Vagina (tissue), 2 donors: ENCODE data around the gene USP17L15. TPM values are rescaled to one million over a fixed set of nuclear protein-coding genes. Genes with fewer than 3 reads are reported as not detected.
"Not testable (repeated sequence)": the region's sequence is repeated elsewhere in the genome, so short reads cannot be mapped to it uniquely, and the experiment has no call there.

Source experiments
- DNase-seq, 2 donors: peaks; one replicate each; pipeline ENCODE4 v3.0.0-alpha.2; 2017; ENCODE audit errors: extremely low spot score in 2 of 2
- H3K27ac ChIP-seq: fragments of 200-600 bp; sonication (generic); one replicate; pipeline ENCODE4 v1.5.1; 2019
- H3K27me3 ChIP-seq: fragments of 200-600 bp; sonication (generic); one replicate; pipeline ENCODE4 v1.5.1; 2019
- H3K36me3 ChIP-seq, 2 donors: fragments of 200-600 bp; sonication (generic); one replicate each; pipeline ENCODE4 v1.5.1; 2017 to 2019
- H3K4me1 ChIP-seq: fragments of 200-600 bp; sonication (generic); one replicate; pipeline ENCODE4 v1.5.1; 2019
- H3K4me3 ChIP-seq, 2 donors: fragments of 200-600 bp; sonication (generic); 1 replicate in 1 of 2; 2 replicates in 1 of 2; pipeline ENCODE4 v1.5.1; 2016 to 2019
- H3K9me3 ChIP-seq: fragments of 200-600 bp; sonication (generic); one replicate; pipeline ENCODE4 v1.5.1; 2019
- intact Hi-C: fragments of 100-400 bp; cut with DNase I; formaldehyde crosslinking; loops from one replicate; pipeline ENCODE4 v1.15.1; 2023
- total RNA-seq: library from RNA; depleted of rRNA; stranded (reverse); fragments of >200 nt; gene quantifications from one replicate; pipeline ENCODE4 v1.2.3, GENCODE V29; 2016

Gene USP17L15, protein sequence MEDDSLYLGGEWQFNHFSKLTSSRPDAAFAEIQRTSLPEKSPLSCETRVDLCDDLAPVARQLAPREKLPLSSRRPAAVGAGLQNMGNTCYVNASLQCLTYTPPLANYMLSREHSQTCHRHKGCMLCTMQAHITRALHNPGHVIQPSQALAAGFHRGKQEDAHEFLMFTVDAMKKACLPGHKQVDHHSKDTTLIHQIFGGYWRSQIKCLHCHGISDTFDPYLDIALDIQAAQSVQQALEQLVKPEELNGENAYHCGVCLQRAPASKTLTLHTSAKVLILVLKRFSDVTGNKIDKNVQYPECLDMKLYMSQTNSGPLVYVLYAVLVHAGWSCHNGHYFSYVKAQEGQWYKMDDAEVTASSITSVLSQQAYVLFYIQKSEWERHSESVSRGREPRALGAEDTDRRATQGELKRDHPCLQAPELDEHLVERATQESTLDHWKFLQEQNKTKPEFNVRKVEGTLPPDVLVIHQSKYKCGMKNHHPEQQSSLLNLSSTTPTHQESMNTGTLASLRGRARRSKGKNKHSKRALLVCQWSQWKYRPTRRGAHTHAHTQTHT
- not detected for total RNA-seq

DNA sequence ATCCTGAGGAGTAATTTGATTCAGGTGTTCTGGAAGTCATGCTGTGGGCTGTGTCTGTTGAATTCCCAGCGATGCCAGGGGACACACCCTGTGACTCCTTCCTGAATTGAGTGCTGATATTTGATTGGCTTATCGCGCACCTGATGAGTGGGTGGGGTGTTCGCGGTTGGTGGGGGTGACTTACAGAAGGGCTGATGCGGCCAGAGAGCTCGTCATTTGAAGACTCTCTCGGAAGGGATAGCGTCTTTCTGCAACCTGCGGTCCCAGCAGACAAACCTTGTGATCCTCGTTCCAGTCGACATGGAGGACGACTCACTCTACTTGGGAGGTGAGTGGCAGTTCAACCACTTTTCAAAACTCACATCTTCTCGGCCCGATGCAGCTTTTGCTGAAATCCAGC is at the start of gene USP17L15:
Gene USP17L15 (plus strand): TSS at position 301 of the 400 bp plus-strand sequence. CDS start 0 bp downstream, at position 301.
- H3K4me3 ChIP-seq, H3K36me3 ChIP-seq, DNase-seq, H3K27ac ChIP-seq, intact Hi-C loops, H3K27me3 ChIP-seq, H3K4me1 ChIP-seq, H3K9me3 ChIP-seq: not testable (repeated sequence)

DNA sequence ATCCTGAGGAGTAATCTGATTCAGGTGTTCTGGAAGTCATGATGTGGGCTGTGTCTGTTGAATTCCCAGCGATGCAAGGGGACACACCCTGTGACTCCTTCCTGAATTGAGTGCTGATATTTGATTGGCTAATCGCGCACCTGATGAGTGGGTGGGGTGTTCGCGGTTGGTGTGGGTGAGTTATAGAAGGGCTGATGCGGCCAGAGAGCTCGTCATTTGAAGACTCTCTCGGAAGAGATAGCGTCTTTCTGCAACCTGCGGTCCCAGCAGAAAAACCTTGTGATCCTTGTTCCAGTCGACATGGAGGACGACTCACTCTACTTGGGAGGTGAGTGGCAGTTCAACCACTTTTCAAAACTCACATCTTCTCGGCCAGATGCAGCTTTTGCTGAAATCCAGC is 23.8 kb upstream of the USP17L15 start, which contains the start of gene USP17L10:
Gene USP17L10 (plus strand): TSS at position 301 of the 400 bp plus-strand sequence. CDS start 0 bp downstream, at position 301.
- H3K27me3 ChIP-seq, H3K27ac ChIP-seq, H3K4me3 ChIP-seq, H3K9me3 ChIP-seq, H3K4me1 ChIP-seq, DNase-seq, intact Hi-C loops, H3K36me3 ChIP-seq: not testable (repeated sequence)

DNA sequence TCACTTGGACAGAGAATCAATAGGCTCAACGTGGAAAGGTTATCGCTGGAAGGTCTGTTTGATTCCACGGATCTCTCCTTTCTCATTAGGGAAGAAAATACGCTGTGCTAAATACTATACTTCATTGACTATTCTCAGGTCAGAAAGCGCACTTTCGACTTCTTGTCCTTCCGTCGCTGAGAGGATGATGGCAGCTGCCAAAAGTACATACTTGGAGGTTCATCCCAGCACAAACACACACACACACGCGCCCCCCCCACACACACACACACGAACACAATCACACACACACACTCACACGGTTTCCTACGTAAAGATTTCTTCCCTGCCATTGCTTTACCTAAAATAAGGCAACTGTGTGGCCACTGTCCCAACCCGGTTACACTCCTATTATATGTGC is 19.5 kb upstream of the USP17L15 start:
- H3K27me3 ChIP-seq, H3K4me1 ChIP-seq, H3K36me3 ChIP-seq, H3K4me3 ChIP-seq, H3K9me3 ChIP-seq, DNase-seq, intact Hi-C loops, H3K27ac ChIP-seq: not testable (repeated sequence)

DNA sequence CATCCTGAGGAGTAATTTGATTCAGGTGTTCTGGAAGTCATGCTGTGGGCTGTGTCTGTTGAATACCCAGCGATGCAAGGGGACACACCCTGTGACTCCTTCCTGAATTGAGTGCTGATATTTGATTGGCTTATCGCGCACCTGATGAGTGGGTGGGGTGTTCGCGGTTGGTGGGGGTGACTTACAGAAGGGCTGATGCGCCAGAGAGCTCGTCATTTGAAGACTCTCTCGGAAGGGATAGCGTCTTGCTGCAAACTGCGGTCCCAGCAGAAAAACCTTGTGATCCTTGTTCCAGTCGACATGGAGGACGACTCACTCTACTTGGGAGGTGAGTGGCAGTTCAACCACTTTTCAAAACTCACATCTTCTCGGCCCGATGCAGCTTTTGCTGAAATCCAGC is 19.1 kb upstream of the USP17L15 start, which contains the start of gene USP17L11:
Gene USP17L11 (plus strand): TSS at position 301 of the 400 bp plus-strand sequence. CDS start 0 bp downstream, at position 301.
- intact Hi-C loops, H3K36me3 ChIP-seq, H3K4me3 ChIP-seq, H3K27ac ChIP-seq, H3K9me3 ChIP-seq, H3K27me3 ChIP-seq, DNase-seq, H3K4me1 ChIP-seq: not testable (repeated sequence)

DNA sequence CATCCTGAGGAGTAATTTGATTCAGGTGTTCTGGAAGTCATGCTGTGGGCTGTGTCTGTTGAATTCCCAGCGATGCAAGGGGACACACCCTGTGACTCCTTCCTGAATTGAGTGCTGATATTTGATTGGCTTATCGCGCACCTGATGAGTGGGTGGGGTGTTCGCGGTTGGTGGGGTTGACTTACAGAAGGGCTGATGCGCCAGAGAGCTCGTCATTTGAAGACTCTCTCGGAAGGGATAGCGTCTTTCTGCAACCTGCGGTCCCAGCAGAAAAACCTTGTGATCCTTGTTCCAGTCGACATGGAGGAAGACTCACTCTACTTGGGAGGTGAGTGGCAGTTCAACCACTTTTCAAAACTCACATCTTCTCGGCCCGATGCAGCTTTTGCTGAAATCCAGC is 14.3 kb upstream of the USP17L15 start, which contains the start of gene USP17L12:
Gene USP17L12 (plus strand): TSS at position 301 of the 400 bp plus-strand sequence. CDS start 0 bp downstream, at position 301.
- H3K9me3 ChIP-seq, H3K27ac ChIP-seq, DNase-seq, H3K4me3 ChIP-seq, H3K27me3 ChIP-seq, H3K36me3 ChIP-seq, H3K4me1 ChIP-seq, intact Hi-C loops: not testable (repeated sequence)

DNA sequence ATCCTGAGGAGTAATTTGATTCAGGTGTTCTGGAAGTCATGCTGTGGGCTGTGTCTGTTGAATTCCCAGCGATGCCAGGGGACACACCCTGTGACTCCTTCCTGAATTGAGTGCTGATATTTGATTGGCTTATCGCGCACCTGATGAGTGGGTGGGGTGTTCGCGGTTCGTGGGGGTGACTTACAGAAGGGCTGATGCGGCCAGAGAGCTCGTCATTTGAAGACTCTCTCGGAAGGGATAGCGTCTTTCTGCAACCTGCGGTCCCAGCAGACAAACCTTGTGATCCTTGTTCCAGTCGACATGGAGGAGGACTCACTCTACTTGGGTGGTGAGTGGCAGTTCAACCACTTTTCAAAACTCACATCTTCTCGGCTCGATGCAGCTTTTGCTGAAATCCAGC is 9.6 kb upstream of the USP17L15 start, which contains the start of gene USP17L13:
Gene USP17L13 (plus strand): TSS at position 301 of the 400 bp plus-strand sequence. CDS start 0 bp downstream, at position 301.
- H3K36me3 ChIP-seq, H3K9me3 ChIP-seq, intact Hi-C loops, H3K4me1 ChIP-seq, H3K27me3 ChIP-seq, H3K27ac ChIP-seq, H3K4me3 ChIP-seq, DNase-seq: not testable (repeated sequence)

DNA sequence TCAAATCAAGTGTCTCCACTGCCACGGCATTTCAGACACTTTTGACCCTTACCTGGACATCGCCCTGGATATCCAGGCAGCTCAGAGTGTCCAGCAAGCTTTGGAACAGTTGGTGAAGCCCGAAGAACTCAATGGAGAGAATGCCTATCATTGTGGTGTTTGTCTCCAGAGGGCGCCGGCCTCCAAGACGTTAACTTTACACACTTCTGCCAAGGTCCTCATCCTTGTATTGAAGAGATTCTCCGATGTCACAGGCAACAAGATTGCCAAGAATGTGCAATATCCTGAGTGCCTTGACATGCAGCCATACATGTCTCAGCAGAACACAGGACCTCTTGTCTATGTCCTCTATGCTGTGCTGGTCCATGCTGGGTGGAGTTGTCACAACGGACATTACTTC is 3.9 kb upstream of the USP17L15 start:
- H3K4me3 ChIP-seq, H3K27ac ChIP-seq, intact Hi-C loops, H3K27me3 ChIP-seq, H3K4me1 ChIP-seq, DNase-seq, H3K9me3 ChIP-seq, H3K36me3 ChIP-seq: not testable (repeated sequence)

DNA sequence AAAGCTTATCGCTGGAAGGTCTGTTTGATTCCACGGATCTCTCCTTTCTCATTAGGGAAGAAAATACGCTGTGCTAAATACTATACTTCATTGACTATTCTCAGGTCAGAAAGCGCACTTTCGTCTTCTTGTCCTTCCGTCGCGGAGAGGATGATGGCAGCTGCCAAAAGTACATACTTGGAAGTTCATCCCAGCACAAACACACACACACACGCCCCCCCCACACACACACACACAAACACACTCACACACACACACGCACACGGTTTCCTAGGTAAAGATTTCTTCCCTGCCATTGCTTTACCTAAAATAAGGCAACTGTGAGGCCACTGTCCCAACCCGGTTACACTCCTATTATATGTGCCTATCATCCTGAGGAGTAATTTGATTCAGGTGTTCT is 4.3 kb downstream of the USP17L15 start:
- peak in 1 of 2 donors; percentile 58 for DNase-seq
- intact Hi-C loops, H3K4me1 ChIP-seq, H3K9me3 ChIP-seq, H3K36me3 ChIP-seq, H3K27me3 ChIP-seq, H3K4me3 ChIP-seq, H3K27ac ChIP-seq: not testable (repeated sequence)

DNA sequence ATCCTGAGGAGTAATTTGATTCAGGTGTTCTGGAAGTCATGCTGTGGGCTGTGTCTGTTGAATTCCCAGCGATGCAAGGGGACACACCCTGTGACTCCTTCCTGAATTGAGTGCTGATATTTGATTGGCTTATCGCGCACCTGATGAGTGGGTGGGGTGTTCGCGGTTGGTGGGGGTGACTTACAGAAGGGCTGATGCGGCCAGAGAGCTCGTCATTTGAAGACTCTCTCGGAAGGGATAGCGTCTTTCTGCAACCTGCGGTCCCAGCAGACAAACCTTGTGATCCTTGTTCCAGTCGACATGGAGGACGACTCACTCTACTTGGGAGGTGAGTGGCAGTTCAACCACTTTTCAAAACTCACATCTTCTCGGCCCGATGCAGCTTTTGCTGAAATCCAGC is 9.4 kb downstream of the USP17L15 start, which contains the start of gene USP17L17:
Gene USP17L17 (plus strand): TSS at position 301 of the 400 bp plus-strand sequence. CDS start 0 bp downstream, at position 301.
- DNase-seq, H3K36me3 ChIP-seq, H3K27me3 ChIP-seq, H3K27ac ChIP-seq, H3K9me3 ChIP-seq, H3K4me3 ChIP-seq, intact Hi-C loops, H3K4me1 ChIP-seq: not testable (repeated sequence)

DNA sequence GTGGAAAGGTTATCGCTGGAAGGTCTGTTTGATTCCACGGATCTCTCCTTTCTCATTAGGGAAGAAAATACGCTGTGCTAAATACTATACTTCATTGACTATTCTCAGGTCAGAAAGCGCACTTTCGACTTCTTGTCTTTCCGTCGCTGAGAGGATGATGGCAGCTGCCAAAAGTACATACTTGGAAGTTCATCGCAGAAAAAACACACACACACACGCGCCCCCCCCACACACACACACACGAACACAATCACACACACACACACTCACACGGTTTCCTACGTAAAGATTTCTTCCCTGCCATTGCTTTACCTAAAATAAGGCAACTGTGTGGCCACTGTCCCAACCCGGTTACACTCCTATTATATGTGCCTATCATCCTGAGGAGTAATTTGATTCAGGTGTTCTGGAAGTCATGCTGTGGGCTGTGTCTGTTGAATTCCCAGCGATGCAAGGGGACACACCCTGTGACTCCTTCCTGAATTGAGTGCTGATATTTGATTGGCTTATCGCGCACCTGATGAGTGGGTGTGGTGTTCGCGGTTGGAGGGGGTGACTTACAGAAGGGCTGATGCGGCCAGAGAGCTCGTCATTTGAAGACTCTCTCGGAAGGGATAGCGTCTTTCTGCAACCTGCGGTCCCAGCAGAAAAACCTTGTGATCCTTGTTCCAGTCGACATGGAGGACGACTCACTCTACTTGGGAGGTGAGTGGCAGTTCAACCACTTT is 13.9 kb downstream of the USP17L15 start, which contains the start of gene USP17L18:
Gene USP17L18 (plus strand): TSS at position 678 of the 728 bp plus-strand sequence. CDS start 0 bp downstream, at position 678.
- H3K27me3 ChIP-seq, H3K9me3 ChIP-seq, H3K4me1 ChIP-seq, H3K27ac ChIP-seq, H3K36me3 ChIP-seq, intact Hi-C loops, H3K4me3 ChIP-seq: not testable (repeated sequence)
- DNase-seq: peak in 1 of 2 donors; percentile 95

DNA sequence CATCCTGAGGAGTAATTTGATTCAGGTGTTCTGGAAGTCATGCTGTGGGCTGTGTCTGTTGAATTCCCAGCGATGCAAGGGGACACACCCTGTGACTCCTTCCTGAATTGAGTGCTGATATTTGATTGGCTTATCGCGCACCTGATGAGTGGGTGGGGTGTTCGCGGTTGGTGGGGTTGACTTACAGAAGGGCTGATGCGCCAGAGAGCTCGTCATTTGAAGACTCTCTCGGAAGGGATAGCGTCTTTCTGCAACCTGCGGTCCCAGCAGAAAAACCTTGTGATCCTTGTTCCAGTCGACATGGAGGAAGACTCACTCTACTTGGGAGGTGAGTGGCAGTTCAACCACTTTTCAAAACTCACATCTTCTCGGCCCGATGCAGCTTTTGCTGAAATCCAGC is 18.9 kb downstream of the USP17L15 start, which contains the start of gene USP17L19:
Gene USP17L19 (plus strand): TSS at position 301 of the 400 bp plus-strand sequence. CDS start 0 bp downstream, at position 301.
- H3K9me3 ChIP-seq, H3K36me3 ChIP-seq, H3K4me1 ChIP-seq, DNase-seq, H3K27me3 ChIP-seq, H3K27ac ChIP-seq, intact Hi-C loops, H3K4me3 ChIP-seq: not testable (repeated sequence)

DNA sequence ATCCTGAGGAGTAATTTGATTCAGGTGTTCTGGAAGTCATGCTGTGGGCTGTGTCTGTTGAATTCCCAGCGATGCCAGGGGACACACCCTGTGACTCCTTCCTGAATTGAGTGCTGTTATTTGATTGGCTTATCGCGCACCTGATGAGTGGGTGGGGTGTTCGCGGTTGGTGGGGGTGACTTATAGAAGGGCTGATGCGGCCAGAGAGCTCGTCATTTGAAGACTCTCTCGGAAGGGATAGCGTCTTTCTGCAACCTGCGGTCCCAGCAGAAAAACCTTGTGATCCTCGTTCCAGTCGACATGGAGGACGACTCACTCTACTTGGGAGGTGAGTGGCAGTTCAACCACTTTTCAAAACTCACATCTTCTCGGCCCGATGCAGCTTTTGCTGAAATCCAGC is 23.6 kb downstream of the USP17L15 start, which contains the start of gene USP17L20:
Gene USP17L20 (plus strand): TSS at position 301 of the 400 bp plus-strand sequence. CDS start 0 bp downstream, at position 301.
- H3K27me3 ChIP-seq, H3K4me3 ChIP-seq, H3K4me1 ChIP-seq, intact Hi-C loops, H3K27ac ChIP-seq, DNase-seq, H3K36me3 ChIP-seq, H3K9me3 ChIP-seq: not testable (repeated sequence)

DNA sequence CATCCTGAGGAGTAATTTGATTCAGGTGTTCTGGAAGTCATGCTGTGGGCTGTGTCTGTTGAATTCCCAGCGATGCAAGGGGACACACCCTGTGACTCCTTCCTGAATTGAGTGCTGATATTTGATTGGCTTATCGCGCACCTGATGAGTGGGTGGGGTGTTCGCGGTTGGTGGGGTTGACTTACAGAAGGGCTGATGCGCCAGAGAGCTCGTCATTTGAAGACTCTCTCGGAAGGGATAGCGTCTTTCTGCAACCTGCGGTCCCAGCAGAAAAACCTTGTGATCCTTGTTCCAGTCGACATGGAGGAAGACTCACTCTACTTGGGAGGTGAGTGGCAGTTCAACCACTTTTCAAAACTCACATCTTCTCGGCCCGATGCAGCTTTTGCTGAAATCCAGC is 28.4 kb downstream of the USP17L15 start, which contains the start of gene USP17L21:
Gene USP17L21 (plus strand): TSS at position 301 of the 400 bp plus-strand sequence. CDS start 0 bp downstream, at position 301.
- intact Hi-C loops, H3K9me3 ChIP-seq, H3K36me3 ChIP-seq: not testable (repeated sequence)

More for the DNA sequence above, 28.4 kb downstream of the USP17L15 start, which contains the start of gene USP17L21:
- not testable (repeated sequence) for DNase-seq, H3K4me3 ChIP-seq, H3K4me1 ChIP-seq, H3K27ac ChIP-seq, H3K27me3 ChIP-seq
